K562 (cell line): Measurements from ENCODE around the gene MYO15B. TPM values are rescaled to one million over a fixed set of nuclear protein-coding genes. Genes with fewer than 3 reads are reported as not detected.

ENCODE experiments used
- ATF7 ChIP-seq: fragments of 450-650 bp; IDR thresholded peaks from 2 replicates; pipeline ENCODE4 v1.7.1; 2014; ENCODE audit warnings: mild to moderate bottlenecking, moderate library complexity
- ETV1 ChIP-seq: fragments of 450-650 bp; conservative IDR thresholded peaks from 2 replicates; pipeline ENCODE4 v1.6.1; 2016; ENCODE audit warnings: missing genetic modification characterization, control low read depth, low read depth, missing compliant biosample characterization
- MEF2D ChIP-seq: conservative IDR thresholded peaks from 2 replicates; pipeline ENCODE4 v1.6.1; 2016; ENCODE audit warnings: low read depth, missing genetic modification characterization, missing compliant biosample characterization
- MXI1 ChIP-seq: IDR thresholded peaks from 2 replicates; pipeline ENCODE4 v1.6.1; 2011; ENCODE audit warnings: low read depth, mild to moderate bottlenecking, improper control_type of control experiment, low read length
- NKRF ChIP-seq: fragments of 450-650 bp; IDR thresholded peaks from 2 replicates; pipeline ENCODE4 v1.6.1; 2016; ENCODE audit warnings: borderline replicate concordance
- POLR2A ChIP-seq: fragments of 450-650 bp; conservative IDR thresholded peaks from 2 replicates; pipeline ENCODE4 v1.6.1; 2016
- REST ChIP-seq, 2 experiments: fragments of 450-650 bp; formaldehyde crosslinking in 1 of 2; IDR thresholded peaks; 2 replicates each; pipeline versions ENCODE4 v1.4.0 to v1.6.1; 2014 to 2020; ENCODE audit warnings: mild to moderate bottlenecking in 2 of 2, borderline replicate concordance in 1 of 2, low read depth in 1 of 2
- SAP30 ChIP-seq: fragments of 200-600 bp; sonication (generic); IDR thresholded peaks from 2 replicates; pipeline ENCODE4 v1.6.1; 2012; ENCODE audit warnings: borderline replicate concordance, low read depth, mild to moderate bottlenecking, moderate library complexity, low read length, control low read depth, inconsistent platforms; ENCODE audit not compliant: insufficient read depth, poor library complexity, severe bottlenecking
- SIN3A ChIP-seq, 2 experiments: fragments of 150-350 bp in 1 of 2; IDR thresholded peaks; 2 replicates each; pipeline ENCODE4 v1.6.1; 2011 to 2016; ENCODE audit warnings: borderline replicate concordance in 2 of 2, low read depth in 2 of 2, low read length in 2 of 2, mild to moderate bottlenecking in 2 of 2, moderate library complexity in 2 of 2; ENCODE audit not compliant: control insufficient read depth in 1 of 2
- TCF7 ChIP-seq: sonication (generic); IDR thresholded peaks from 2 replicates; pipeline ENCODE4 v1.6.1; 2016; ENCODE audit warnings: antibody characterized with exemption, borderline replicate concordance
- UBTF ChIP-seq, 2 experiments: IDR thresholded peaks; 2 replicates each; pipeline ENCODE4 v1.6.1; 2012; ENCODE audit warnings: improper control_type of control experiment in 2 of 2, low read depth in 2 of 2, low read length in 2 of 2, borderline replicate concordance in 1 of 2
- ZNF24 ChIP-seq: fragments of 450-650 bp; IDR thresholded peaks from 2 replicates; pipeline ENCODE4 v1.6.1; 2016
- ZNF41 ChIP-seq: fragments of 250-450 bp; sonication (Bioruptor Pico); conservative IDR thresholded peaks from 2 replicates; pipeline ENCODE4 v1.4.0; 2020; ENCODE audit warnings: mild to moderate bottlenecking
- polyA plus RNA-seq, 8 experiments: library from polyadenylated mRNA; depleted of rRNA in 4 of 8; stranded (reverse) in 5 of 8; unstranded in 3 of 8; fragments of >200 nt; fragmentation: Nextera tagmentation in 2 of 8; fragmentation: Illumina TruSeq in 1 of 8; extraction: Ambion mirVana in 2 of 8; extraction: Trizol in 1 of 8; gene quantifications; 2 replicates each; pipeline versions ENCODE4 v1.2.1 to v1.2.3, GENCODE V29; 2011 to 2014; ENCODE audit warnings: inconsistent platforms in 1 of 8, missing spikeins in 1 of 8
- total RNA-seq, 7 experiments: library from RNA; depleted of rRNA in 6 of 7; stranded (reverse); fragments of >200 nt in 6 of 7; fragmentation: Illumina TruSeq in 2 of 7; extraction: Trizol in 2 of 7; gene quantifications; 2 replicates each; pipeline versions ENCODE4 v1.2.1 to v1.2.3, GENCODE V29; 2011 to 2021; ENCODE audit warnings: low replicate concordance in 1 of 7

Gene MYO15B
- total and polyA plus RNA-seq, 9 of the 15 experiments (the other 6 are each of a cell fraction or from before 2014, with no cell fraction given) = 0.05 to 3.1 (median 0.83) TPM; not detected in 2

- TF ChIP-seq MEF2D (tag) = no peak
- TF ChIP-seq ZNF24 = no peak
- 0 out of 4 replicates have a peak, but pooled peaks of 1 of the 2 experiments have one; percentile 57 for TF ChIP-seq UBTF (IDR thresholded peaks at IDR 0.05; ENCODE audit: borderline replicate concordance in 1 of 2, low read depth in 2 of 2, low read length in 2 of 2)
- peak; percentile 49 for TF ChIP-seq ATF7
- no peak for TF ChIP-seq ZNF41
- peak; percentile 68; the same call in 1 of the 2 replicates for TF ChIP-seq MXI1
- TF ChIP-seq POLR2A = no peak
- no peak for TF ChIP-seq ETV1
- TF ChIP-seq SIN3A (IDR thresholded peaks at IDR 0.05; ENCODE audit: borderline replicate concordance in 2 of 2, control insufficient read depth in 1 of 2, low read depth in 2 of 2, low read length in 2 of 2) = peak; percentile 99 to 100
- TF ChIP-seq SAP30 = peak; percentile 95
- TF ChIP-seq TCF7 = 0 out of 2 replicates have a peak, but pooled peaks have one; percentile 17
- TF ChIP-seq REST (IDR thresholded peaks at IDR 0.05; ENCODE audit: borderline replicate concordance) = 0 out of 2 replicates have a peak, but pooled peaks have one; percentile 19
- no peak for TF ChIP-seq REST (CRISPR knock-in tag; IDR thresholded peaks at IDR 0.05; ENCODE audit: low read depth)
- TF ChIP-seq NKRF = peak; percentile 93
Measured at GRCh38 chr17:75633486-75634375, 46.1 kb downstream of the MYO15B start (continued).
